HepG2 (cell line): ENCODE measurements around the gene TLNRD1. TPM values are rescaled to one million over a fixed set of nuclear protein-coding genes. Genes with fewer than 3 reads are reported as not detected.

ENCODE experiments used
- AHDC1 ChIP-seq: sonication (generic); formaldehyde crosslinking; IDR thresholded peaks from 2 replicates; pipeline ENCODE4 v1.5.1; 2020; ENCODE audit warnings: mild to moderate bottlenecking, missing genetic modification reagents, borderline replicate concordance
- ATF7 ChIP-seq, 2 experiments: fragments of 450-650 bp in 1 of 2; sonication (generic) in 1 of 2; formaldehyde crosslinking in 1 of 2; IDR thresholded peaks; 2 replicates each; pipeline versions ENCODE4 v1.4.0 to v1.6.1; 2016 to 2020; ENCODE audit warnings: antibody characterized with exemption in 1 of 2, mild to moderate bottlenecking in 1 of 2, missing genetic modification reagents in 1 of 2
- CBX2 ChIP-seq, 2 experiments: fragments of 200-600 bp in 1 of 2; sonication (generic); formaldehyde crosslinking in 1 of 2; IDR thresholded peaks; 2 replicates each; pipeline versions ENCODE4 v1.7.0 to v1.8.1; 2018 to 2022; ENCODE audit warnings: low read depth in 2 of 2, low read length in 1 of 2, mild to moderate bottlenecking in 1 of 2, missing genetic modification reagents in 1 of 2
- CEBPG ChIP-seq: IDR thresholded peaks from 2 replicates; pipeline ENCODE4 v1.6.1; 2016
- HNF4G ChIP-seq, 2 experiments: sonication (generic) in 1 of 2; formaldehyde crosslinking in 1 of 2; IDR thresholded peaks; 2 replicates each; pipeline versions ENCODE4 v1.4.0 to v1.6.1; 2011 to 2020; ENCODE audit warnings: borderline replicate concordance in 2 of 2, low read depth in 2 of 2, mild to moderate bottlenecking in 2 of 2, low read length in 1 of 2, missing genetic modification reagents in 1 of 2, moderate library complexity in 1 of 2
- HOXA5 ChIP-seq: sonication (generic); formaldehyde crosslinking; IDR thresholded peaks from 2 replicates; pipeline ENCODE4 v1.4.0; 2020; ENCODE audit warnings: missing genetic modification reagents
- PAX8 ChIP-seq: sonication (generic); formaldehyde crosslinking; IDR thresholded peaks from 2 replicates; pipeline ENCODE4 v1.8.0; 2022; ENCODE audit warnings: mild to moderate bottlenecking, missing genetic modification reagents, borderline replicate concordance
- SP1 ChIP-seq, 2 experiments: fragments of 450-650 bp in 1 of 2; sonication (generic) in 1 of 2; formaldehyde crosslinking in 1 of 2; IDR thresholded peaks; 2 replicates each; pipeline versions ENCODE4 v1.4.0 to v1.6.1; 2016 to 2020; ENCODE audit warnings: missing genetic modification reagents in 1 of 2
- SRF ChIP-seq: IDR thresholded peaks from 2 replicates; pipeline ENCODE4 v1.6.1; 2011; ENCODE audit warnings: mild to moderate bottlenecking, low read depth, low read length, moderate library complexity
- TAF15 ChIP-seq: fragments of 200-400 bp; formaldehyde crosslinking; IDR thresholded peaks from one replicate; pipeline ENCODE4 v1.6.1; 2018; ENCODE audit warnings: mild to moderate bottlenecking, low read depth, low read length; ENCODE audit not compliant: poor library complexity, severe bottlenecking
- U2AF2 ChIP-seq: fragments of 200-400 bp; formaldehyde crosslinking; IDR thresholded peaks from 2 replicates; pipeline ENCODE4 v1.6.1; 2017; ENCODE audit warnings: low read depth, mild to moderate bottlenecking, low read length
- YEATS2 ChIP-seq: sonication (generic); formaldehyde crosslinking; IDR thresholded peaks from 2 replicates; pipeline ENCODE4 v1.4.0; 2020; ENCODE audit warnings: missing genetic modification reagents, borderline replicate concordance
- ZBTB25 ChIP-seq: IDR thresholded peaks from 2 replicates; pipeline ENCODE4 v1.6.1; 2018; ENCODE audit warnings: missing genetic modification reagents
- ZFP91 ChIP-seq: sonication (generic); formaldehyde crosslinking; IDR thresholded peaks from 2 replicates; pipeline ENCODE4 v1.9.0; 2022; ENCODE audit warnings: missing genetic modification reagents, mild to moderate bottlenecking, borderline replicate concordance
- ZNF12 ChIP-seq: sonication (generic); formaldehyde crosslinking; IDR thresholded peaks from 2 replicates; pipeline ENCODE4 v1.5.0; 2020; ENCODE audit warnings: missing genetic modification reagents
- ZNF7 ChIP-seq: IDR thresholded peaks from 2 replicates; pipeline ENCODE4 v1.6.1; 2016; ENCODE audit warnings: missing biosample characterization, missing genetic modification reagents
- ZSCAN5A ChIP-seq: sonication (generic); formaldehyde crosslinking; IDR thresholded peaks from 2 replicates; pipeline ENCODE4 v1.8.0; 2022; ENCODE audit warnings: mild to moderate bottlenecking, missing genetic modification reagents, borderline replicate concordance
- polyA plus RNA-seq, 8 experiments: library from polyadenylated mRNA; depleted of rRNA in 3 of 8; stranded (reverse) in 7 of 8; unstranded in 1 of 8; fragments of >200 nt; fragmentation: Illumina TruSeq in 4 of 8; extraction: Trizol in 4 of 8; gene quantifications; 2 replicates each; pipeline versions ENCODE4 v1.2.1 to v1.2.3, GENCODE V29; 2011 to 2016; ENCODE audit warnings: low read depth in 4 of 8, missing spikeins in 1 of 8, mixed read lengths in 1 of 8; ENCODE audit not compliant: insufficient read depth in 1 of 8
- total RNA-seq, 5 experiments: library from RNA; depleted of rRNA; stranded (reverse); fragments of >200 nt; fragmentation: Illumina TruSeq; extraction: Trizol; gene quantifications; 2 replicates each; pipeline ENCODE4 v1.2.3, GENCODE V29; 2016; ENCODE audit warnings: low read depth in 1 of 5

Gene TLNRD1
- total and polyA plus RNA-seq, 2 of the 13 experiments (the other 11 are each of a cell fraction or from before 2014, with no cell fraction given) = 3.4 to 5.3 TPM

- TF ChIP-seq CBX2 (IDR thresholded peaks at IDR 0.05; ENCODE audit: low read depth, low read length) = no peak
- TF ChIP-seq CBX2 (CRISPR knock-in tag; IDR thresholded peaks at IDR 0.05; ENCODE audit: low read depth) = no peak
- no peak for TF ChIP-seq TAF15
- TF ChIP-seq ZBTB25 = 0 out of 2 replicates have a peak, but pooled peaks have one; percentile 20
- no peak for TF ChIP-seq U2AF2
- peak; percentile 49; the same call in 1 of the 2 replicates for TF ChIP-seq YEATS2 (CRISPR knock-in tag)
- no peak; the same call in 1 of the 2 replicates for TF ChIP-seq AHDC1 (CRISPR knock-in tag)
- no peak for TF ChIP-seq SRF
- TF ChIP-seq ZSCAN5A (CRISPR knock-in tag) = no peak; the same call in 1 of the 2 replicates
- no peak for TF ChIP-seq HNF4G (IDR thresholded peaks at IDR 0.05; ENCODE audit: borderline replicate concordance, low read depth, low read length)
- TF ChIP-seq HNF4G (CRISPR knock-in tag; IDR thresholded peaks at IDR 0.05; ENCODE audit: borderline replicate concordance, low read depth) = no peak
- no peak; the same call in 1 of the 2 replicates for TF ChIP-seq CEBPG
- no peak for TF ChIP-seq ZNF7
- TF ChIP-seq ATF7 (IDR thresholded peaks at IDR 0.05) = no peak
- TF ChIP-seq ATF7 (CRISPR knock-in tag; IDR thresholded peaks at IDR 0.05) = no peak
- peak; percentile 79 for TF ChIP-seq ZFP91 (CRISPR knock-in tag)
- TF ChIP-seq ZNF12 (CRISPR knock-in tag) = no peak; the same call in 1 of the 2 replicates
- 0 out of 2 replicates have a peak, but pooled peaks have one; percentile 57 for TF ChIP-seq HOXA5 (CRISPR knock-in tag)
- TF ChIP-seq SP1 (IDR thresholded peaks at IDR 0.05) = no peak
- 0 out of 2 replicates have a peak, but pooled peaks have one; percentile 26 for TF ChIP-seq SP1 (CRISPR knock-in tag; IDR thresholded peaks at IDR 0.05)
- no peak for TF ChIP-seq PAX8 (CRISPR knock-in tag)
Measured at GRCh38 chr15:81000624-81001151, at the start of gene TLNRD1 (continued).
